CD4-positive, alpha-beta T cell (primary cell): ENCODE data around the gene RHOU. TPM values are rescaled to one million over a fixed set of nuclear protein-coding genes. Genes with fewer than 3 reads are reported as not detected.

Source experiments
- ATAC-seq: fragments of 200-7000 bp; cut with Tn5 transposase; one replicate; pipeline ENCODE4 v1.10.0; 2022; ENCODE audit warnings: mild to moderate bottlenecking; ENCODE audit not compliant: poor library complexity
- CTCF ChIA-PET: fragments of 350-600 bp; sonication (Branson Sonifier 250); formaldehyde crosslinking; loops from one replicate; lab custom pipeline; 2021; ENCODE audit warnings: antibody characterized with exemption, inconsistent platforms; lab: Charles Lee
- POLR2A ChIA-PET: fragments of 350-600 bp; sonication (Branson Sonifier 250); formaldehyde crosslinking; loops from one replicate; lab custom pipeline; 2021; ENCODE audit warnings: antibody characterized with exemption, inconsistent platforms; lab: Charles Lee
- DNase-seq, 14 experiments: peaks; one replicate each; pipeline ENCODE4 v3.0.0-alpha.2; 2013 to 2020; ENCODE audit warnings: mixed read lengths in 2 of 14
- H3K27ac ChIP-seq, 2 donors: one replicate each; pipeline versions ENCODE4 v1.5.1 to v1.7.0; 2013; ENCODE audit warnings: low read length in 2 of 2, low read depth in 1 of 2, mild to moderate bottlenecking in 1 of 2
- H3K27me3 ChIP-seq, 2 experiments: 1 replicate in 1 of 2; 2 replicates in 1 of 2; pipeline versions ENCODE4 v1.6.1 to v1.7.0; 2013; ENCODE audit warnings: low read length in 2 of 2, control low read depth in 1 of 2, mild to moderate bottlenecking in 1 of 2, moderate library complexity in 1 of 2; ENCODE audit not compliant: insufficient read depth in 2 of 2, control insufficient read depth in 1 of 2
- H3K36me3 ChIP-seq: one replicate; pipeline ENCODE4 v1.6.1; 2013; ENCODE audit warnings: low read length, control low read depth; ENCODE audit not compliant: insufficient read depth
- H3K4me1 ChIP-seq: one replicate; pipeline ENCODE4 v1.6.1; 2013; ENCODE audit warnings: low read length, control low read depth; ENCODE audit not compliant: insufficient read depth
- H3K4me3 ChIP-seq: one replicate; pipeline ENCODE4 v1.5.1; 2013; ENCODE audit warnings: mild to moderate bottlenecking, low read length, moderate library complexity
- H3K9me3 ChIP-seq, 2 experiments: 1 replicate in 1 of 2; 2 replicates in 1 of 2; pipeline versions ENCODE4 v1.6.1 to v1.7.0; 2013; ENCODE audit warnings: low read length in 2 of 2, mild to moderate bottlenecking in 2 of 2, control low read depth in 1 of 2, moderate library complexity in 1 of 2; ENCODE audit not compliant: control insufficient read depth in 1 of 2, insufficient read depth in 1 of 2
- H3K27ac Mint-ChIP-seq: one replicate; pipeline ENCODE4 v1.8.0; 2020; ENCODE audit warnings: mixed read lengths
- H3K27me3 Mint-ChIP-seq: one replicate; pipeline ENCODE4 v1.8.0; 2021; ENCODE audit warnings: mixed read lengths
- H3K36me3 Mint-ChIP-seq: one replicate; pipeline ENCODE4 v1.8.0; 2021; ENCODE audit warnings: low read depth, mixed read lengths
- H3K4me1 Mint-ChIP-seq: one replicate; pipeline ENCODE4 v1.8.0; 2021; ENCODE audit warnings: low read depth, mixed read lengths
- H3K4me3 Mint-ChIP-seq: one replicate; pipeline ENCODE4 v1.8.0; 2020; ENCODE audit warnings: mild to moderate bottlenecking, mixed read lengths
- H3K9me3 Mint-ChIP-seq: one replicate; pipeline ENCODE4 v1.8.0; 2020; ENCODE audit warnings: mixed read lengths
- intact Hi-C, 2 experiments: fragments of 100-400 bp; cut with DNase I in 1 of 2; cut with micrococcal nuclease in 1 of 2; formaldehyde crosslinking; loops; one replicate each; pipeline versions ENCODE4 v1.15.1 to v1.9.0; 2023 to 2025; cut with DNase I, micrococcal nuclease
- total RNA-seq, 174 experiments: library from RNA in 2 of 174; stranded (reverse) in 2 of 174; gene quantifications; one replicate each; pipeline ENCODE4 v1.2.3 and lab custom pipeline; 2021 to 2026
- TF ChIP-seq, protein P1 (sequence below): fragments of 200-600 bp; IDR thresholded peaks from one replicate; pipeline ENCODE4 v1.8.0; 2022; ENCODE audit warnings: antibody characterized with exemption, mild to moderate bottlenecking

Gene RHOU
- total RNA-seq, 2 experiments from 2014 or later = 1.2 TPM

DNA sequence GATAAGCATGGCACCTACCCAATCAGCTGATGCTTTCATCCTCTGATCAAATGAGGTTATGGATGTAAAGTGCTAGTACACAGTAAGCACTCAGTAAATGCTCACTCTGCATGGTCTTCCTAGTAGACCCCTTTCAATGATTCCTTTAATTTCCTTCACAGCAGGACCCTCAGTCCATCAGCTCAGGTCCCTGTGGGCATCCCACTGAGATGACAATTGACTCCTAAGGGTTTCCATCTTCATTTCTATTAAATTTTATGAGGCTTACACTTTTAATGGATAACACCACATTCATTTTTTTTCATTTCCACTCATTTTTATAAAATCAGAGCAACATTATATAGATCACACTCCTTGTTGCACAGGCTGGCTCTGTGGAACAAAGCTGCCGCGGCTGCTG lies 12.8 kb downstream of the RHOU start:
- Mint-ChIP-seq H3K36me3 (peaks cover 11% of the 10 kb centered on the region), H3K27me3 (no peaks in the 10 kb centered on the region), H3K27ac (no peak overlapping the region), H3K4me3 (no peak overlapping the region), H3K9me3 (no peaks in the 10 kb centered on the region), H3K4me1 (peaks cover 15% of the 10 kb centered on the region)
- Histone ChIP-seq H3K9me3 (no peaks in the 10 kb centered on the region), H3K27me3 (no peaks in the 10 kb centered on the region), H3K27ac (no peak overlapping the region), H3K4me3 (no peak overlapping the region), H3K36me3 (peaks cover 16% of the 10 kb centered on the region), H3K4me1 (peaks cover 6% of the 10 kb centered on the region)
- intact Hi-C loops = no loop called here
- ATAC-seq (no peak), DNase-seq (no peak)
- TF ChIP-seq, protein P1, sequence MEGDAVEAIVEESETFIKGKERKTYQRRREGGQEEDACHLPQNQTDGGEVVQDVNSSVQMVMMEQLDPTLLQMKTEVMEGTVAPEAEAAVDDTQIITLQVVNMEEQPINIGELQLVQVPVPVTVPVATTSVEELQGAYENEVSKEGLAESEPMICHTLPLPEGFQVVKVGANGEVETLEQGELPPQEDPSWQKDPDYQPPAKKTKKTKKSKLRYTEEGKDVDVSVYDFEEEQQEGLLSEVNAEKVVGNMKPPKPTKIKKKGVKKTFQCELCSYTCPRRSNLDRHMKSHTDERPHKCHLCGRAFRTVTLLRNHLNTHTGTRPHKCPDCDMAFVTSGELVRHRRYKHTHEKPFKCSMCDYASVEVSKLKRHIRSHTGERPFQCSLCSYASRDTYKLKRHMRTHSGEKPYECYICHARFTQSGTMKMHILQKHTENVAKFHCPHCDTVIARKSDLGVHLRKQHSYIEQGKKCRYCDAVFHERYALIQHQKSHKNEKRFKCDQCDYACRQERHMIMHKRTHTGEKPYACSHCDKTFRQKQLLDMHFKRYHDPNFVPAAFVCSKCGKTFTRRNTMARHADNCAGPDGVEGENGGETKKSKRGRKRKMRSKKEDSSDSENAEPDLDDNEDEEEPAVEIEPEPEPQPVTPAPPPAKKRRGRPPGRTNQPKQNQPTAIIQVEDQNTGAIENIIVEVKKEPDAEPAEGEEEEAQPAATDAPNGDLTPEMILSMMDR = no peak
- POLR2A ChIA-PET = interaction anchor here (0.6 kb wide), 1 partner anchor 571 kb away, joined by 3 read pairs; no protein-coding TSS in a partner anchor
- CTCF ChIA-PET = no interaction called here

DNA sequence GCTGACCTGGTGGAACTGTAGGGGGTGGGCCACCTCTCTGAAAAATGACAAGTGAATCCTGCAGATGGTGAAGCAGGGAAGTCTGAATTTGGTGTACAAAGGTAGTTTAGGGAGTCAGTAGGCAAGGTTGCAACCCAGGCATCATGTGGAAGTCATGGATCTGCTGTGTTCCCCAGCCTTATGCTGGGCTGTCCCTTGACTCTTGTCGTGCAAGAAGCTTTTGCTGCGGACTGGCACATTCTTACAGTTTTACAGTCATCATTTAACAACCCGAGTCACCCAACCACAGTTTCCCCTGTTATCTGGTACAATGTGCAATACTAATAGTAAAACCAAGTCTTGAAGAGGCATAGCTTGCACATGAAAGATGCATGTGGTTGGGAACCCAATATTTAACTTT lies 13.2 kb downstream of the RHOU start:
- Histone ChIP-seq H3K36me3 (peaks cover 13% of the 10 kb centered on the region), H3K4me3 (no peak overlapping the region), H3K4me1 (peaks cover 6% of the 10 kb centered on the region), H3K27me3 (no peaks in the 10 kb centered on the region), H3K27ac (no peak overlapping the region), H3K9me3 (no peaks in the 10 kb centered on the region)
- intact Hi-C loops = no loop called here
- ATAC-seq = no peak
- Mint-ChIP-seq H3K27ac (no peak overlapping the region), H3K36me3 (peaks cover 7% of the 10 kb centered on the region), H3K9me3 (no peaks in the 10 kb centered on the region), H3K4me1 (peaks cover 12% of the 10 kb centered on the region), H3K4me3 (no peak overlapping the region), H3K27me3 (no peaks in the 10 kb centered on the region)
- CTCF ChIA-PET = no interaction called here
- POLR2A ChIA-PET = interaction anchor here (0.6 kb wide), 1 partner anchor 571 kb away, joined by 3 read pairs; no protein-coding TSS in a partner anchor
- peak in 1 of 14 experiments; percentile 50 for DNase-seq
- TF ChIP-seq, protein P1 = no peak

DNA sequence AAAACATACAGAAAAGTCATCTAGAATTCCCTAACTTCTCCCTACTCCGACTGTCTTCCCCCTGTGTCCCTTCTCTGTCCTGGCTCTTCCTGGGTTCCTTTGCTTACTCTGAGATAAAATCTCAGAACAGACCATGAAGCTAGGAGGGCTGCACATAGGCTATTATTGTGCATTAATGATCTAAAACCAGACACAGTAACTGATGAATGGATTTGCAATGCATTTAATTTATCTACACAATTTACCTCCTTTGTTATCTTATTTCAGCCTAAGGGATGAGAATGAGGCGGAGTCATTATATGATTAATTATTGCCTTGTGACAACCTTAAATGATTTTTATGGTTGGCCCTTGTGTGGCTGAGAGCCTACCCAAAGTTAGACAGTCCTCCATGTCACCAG lies 14.5 kb downstream of the RHOU start:
- Histone ChIP-seq H3K4me1 (peaks cover 6% of the 10 kb centered on the region), H3K9me3 (peaks cover 0 to 1% of the 10 kb centered on the region in 2 experiments), H3K27ac (no peak overlapping the region), H3K36me3 (peaks cover 4% of the 10 kb centered on the region), H3K27me3 (no peaks in the 10 kb centered on the region), H3K4me3 (no peak overlapping the region)
- DNase-seq (no peak), ATAC-seq (no peak)
- H3K27ac Mint-ChIP-seq = no peak overlapping the region
- H3K27me3 Mint-ChIP-seq = no peaks in the 10 kb centered on the region
- TF ChIP-seq, protein P1 = no peak
- H3K4me3 Mint-ChIP-seq = no peak overlapping the region
- POLR2A ChIA-PET = interaction anchor here (1.0 kb wide), 1 partner anchor 379 kb away, joined by 4 read pairs; no protein-coding TSS in a partner anchor
- H3K36me3 Mint-ChIP-seq = no peaks in the 10 kb centered on the region
- intact Hi-C loops = no loop called here
- no peaks in the 10 kb centered on the region for H3K9me3 Mint-ChIP-seq
- H3K4me1 Mint-ChIP-seq = peaks cover 7% of the 10 kb centered on the region
- CTCF ChIA-PET = no interaction called here
